Mesendoderm (in vitro differentiated cells): ENCODE results near the gene ARHGEF11.

Experiments used
- DNase-seq: peaks from one replicate; pipeline ENCODE4 v3.0.0; 2013
- H2AK5ac ChIP-seq: 2 replicates; pipeline ENCODE4 v1.6.1; 2013; ENCODE audit warnings: low read length, inconsistent platforms
- H2BK120ac ChIP-seq: 2 replicates; pipeline ENCODE4 v1.6.1; 2013; ENCODE audit warnings: low read depth, mild to moderate bottlenecking, low read length, moderate library complexity, mixed read lengths
- H2BK15ac ChIP-seq: replicated peaks from 2 replicates; pipeline ENCODE4 v1.6.1; 2013; ENCODE audit warnings: low read depth, mild to moderate bottlenecking, moderate library complexity
- H2BK5ac ChIP-seq: 2 replicates; pipeline ENCODE4 v1.6.1; 2013; ENCODE audit warnings: low read length, inconsistent platforms
- H3K18ac ChIP-seq: 2 replicates; pipeline ENCODE4 v1.6.1; 2013; ENCODE audit warnings: mild to moderate bottlenecking, low read length, mixed read lengths
- H3K23ac ChIP-seq: one replicate; pipeline ENCODE4 v1.6.1; 2013; ENCODE audit warnings: low read length
- H3K27ac ChIP-seq: 2 replicates; pipeline ENCODE4 v1.5.1; 2013; ENCODE audit warnings: low read depth, mild to moderate bottlenecking, inconsistent platforms, low read length, moderate library complexity
- H3K27me3 ChIP-seq: 2 replicates; pipeline ENCODE4 v1.6.1; 2013; ENCODE audit warnings: low read length, control low read depth, mild to moderate bottlenecking, inconsistent platforms; ENCODE audit not compliant: insufficient read depth, poor library complexity
- H3K36me3 ChIP-seq: 2 replicates; pipeline ENCODE4 v1.6.1; 2013; ENCODE audit warnings: low read length, inconsistent platforms; ENCODE audit not compliant: control insufficient read depth, insufficient read depth
- H3K4ac ChIP-seq: one replicate; pipeline ENCODE4 v1.6.1; 2013; ENCODE audit warnings: low read depth, mild to moderate bottlenecking, low read length, moderate library complexity
- H3K4me1 ChIP-seq: 2 replicates; pipeline ENCODE4 v1.6.1; 2013; ENCODE audit warnings: low read depth, low read length, inconsistent platforms; ENCODE audit not compliant: control insufficient read depth
- H3K4me2 ChIP-seq: 2 replicates; pipeline ENCODE4 v1.6.1; 2013; ENCODE audit warnings: low read length
- H3K4me3 ChIP-seq: 2 replicates; pipeline ENCODE4 v1.5.1; 2013; ENCODE audit warnings: mild to moderate bottlenecking, low read length
- H3K56ac ChIP-seq: one replicate; pipeline ENCODE4 v1.6.1; 2013; ENCODE audit warnings: low read length
- H3K79me1 ChIP-seq: 2 replicates; pipeline ENCODE4 v1.6.1; 2013; ENCODE audit warnings: low read length, inconsistent platforms
- H3K79me2 ChIP-seq: 2 replicates; pipeline ENCODE4 v1.6.1; 2013; ENCODE audit warnings: mild to moderate bottlenecking, low read length; ENCODE audit not compliant: control insufficient read depth, insufficient read depth
- H3K9ac ChIP-seq: 2 replicates; pipeline ENCODE4 v1.6.1; 2013; ENCODE audit warnings: low read length, inconsistent platforms
- H4K5ac ChIP-seq: one replicate; pipeline ENCODE4 v1.6.1; 2013; ENCODE audit warnings: low read length
- H4K8ac ChIP-seq: one replicate; pipeline ENCODE4 v1.6.1; 2013; ENCODE audit warnings: low read depth, mild to moderate bottlenecking, control low read depth, low read length, moderate library complexity
- WGBS: extraction: QIAGEN DNeasy Blood & Tissue Kit; methylation state at CpG from one replicate; pipeline ENCODE4 v1.1.7; 2013; ENCODE audit warnings: low lambda C conversion rate, missing lambda C conversion rate; ENCODE audit not compliant: insufficient coverage; ENCODE audit errors: extremely low coverage; 5-methylcytosine and 5-hydroxymethylcytosine counted together

The ARHGEF11 gene

GRCh38 chr1:156958247-156958714 is 87.3 kb downstream of the ARHGEF11 start:
- Histone ChIP-seq H3K4me2 (no peak overlapping the region), H3K79me2 (no peaks in the 10 kb centered on the region), H3K27ac (no peak overlapping the region), H3K4ac (no peak overlapping the region), H2AK5ac (no peak overlapping the region), H3K56ac (no peak overlapping the region), H3K4me1 (no peaks in the 10 kb centered on the region), H3K27me3 (no peaks in the 10 kb centered on the region), H2BK120ac (no peak overlapping the region), H3K9ac (no peak overlapping the region), H3K4me3 (no peak overlapping the region), H3K18ac (no peak overlapping the region), H4K5ac (no peak overlapping the region), H3K79me1 (no peaks in the 10 kb centered on the region), H2BK5ac (no peak overlapping the region), H2BK15ac (no peak overlapping the region), H3K23ac (no peak overlapping the region), H3K36me3 (peaks cover 21% of the 10 kb centered on the region), H4K8ac (no peak overlapping the region)
- no peak for DNase-seq
- no CpG with 5 or more reads among the region's 2 CpGs for WGBS

GRCh38 chr1:156957634-156958033 is 87.9 kb downstream of the ARHGEF11 start:
- Histone ChIP-seq H3K56ac (no peak overlapping the region), H3K4me2 (no peak overlapping the region), H3K36me3 (peaks cover 20% of the 10 kb centered on the region), H3K4me3 (no peak overlapping the region), H2BK5ac (no peak overlapping the region), H3K18ac (no peak overlapping the region), H3K79me1 (no peaks in the 10 kb centered on the region), H2BK15ac (no peak overlapping the region), H3K23ac (no peak overlapping the region), H3K4me1 (no peaks in the 10 kb centered on the region), H3K27ac (no peak overlapping the region), H2BK120ac (no peak overlapping the region), H3K27me3 (no peaks in the 10 kb centered on the region), H2AK5ac (no peak overlapping the region), H3K4ac (no peak overlapping the region), H3K79me2 (no peaks in the 10 kb centered on the region), H3K9ac (no peak overlapping the region), H4K8ac (no peak overlapping the region), H4K5ac (no peak overlapping the region)
- no CpG with 5 or more reads among the region's 3 CpGs for WGBS
- no peak for DNase-seq

GRCh38 chr1:156956333-156956732 is 89.2 kb downstream of the ARHGEF11 start:
- Histone ChIP-seq H3K4me3 (no peak overlapping the region), H3K27me3 (no peaks in the 10 kb centered on the region), H2AK5ac (no peak overlapping the region), H3K36me3 (peaks cover 20% of the 10 kb centered on the region), H3K18ac (no peak overlapping the region), H2BK120ac (no peak overlapping the region), H3K56ac (no peak overlapping the region), H3K27ac (no peak overlapping the region), H4K5ac (no peak overlapping the region), H3K4ac (no peak overlapping the region), H3K9ac (no peak overlapping the region), H3K4me2 (no peak overlapping the region), H3K23ac (no peak overlapping the region), H3K79me1 (no peaks in the 10 kb centered on the region), H3K79me2 (no peaks in the 10 kb centered on the region), H2BK5ac (no peak overlapping the region), H3K4me1 (no peaks in the 10 kb centered on the region), H2BK15ac (no peak overlapping the region), H4K8ac (no peak overlapping the region)
- no peak for DNase-seq
- WGBS: no CpG with 5 or more reads among the region's 10 CpGs

- H3K36me3 ChIP-seq: peaks cover 11% of the 10 kb centered on the region
- no peak overlapping the region for H3K4me3 ChIP-seq
- H3K27ac ChIP-seq: no peak overlapping the region
- no peaks in the 10 kb centered on the region for H3K79me2 ChIP-seq
- no peak overlapping the region for H4K8ac ChIP-seq
- no peak overlapping the region for H2AK5ac ChIP-seq
- H4K5ac ChIP-seq: no peak overlapping the region
- no peak overlapping the region for H3K18ac ChIP-seq
- no peak for DNase-seq
- H3K9ac ChIP-seq: no peak overlapping the region
- no peak overlapping the region for H3K4ac ChIP-seq
- H2BK15ac ChIP-seq: no peak overlapping the region
- no peak overlapping the region for H3K56ac ChIP-seq
- no peak overlapping the region for H2BK5ac ChIP-seq
- H3K79me1 ChIP-seq: no peaks in the 10 kb centered on the region
- no peak overlapping the region for H3K23ac ChIP-seq
- peaks cover 6% of the 10 kb centered on the region for H3K4me1 ChIP-seq
- H3K27me3 ChIP-seq: no peaks in the 10 kb centered on the region
- WGBS: no CpG with 5 or more reads among the region's 2 CpGs
- no peak overlapping the region for H2BK120ac ChIP-seq
- no peak overlapping the region for H3K4me2 ChIP-seq
Measured at GRCh38 chr1:156953571-156953970, 92.0 kb downstream of the ARHGEF11 start.

GRCh38 chr1:156951371-156951770 is 94.2 kb downstream of the ARHGEF11 start:
- no peak for DNase-seq
- H3K9ac ChIP-seq: no peak overlapping the region
- H2BK15ac ChIP-seq: no peak overlapping the region
- no CpG with 5 or more reads among the region's 5 CpGs for WGBS
- no peak overlapping the region for H4K5ac ChIP-seq
- no peak overlapping the region for H3K4me3 ChIP-seq
- H3K79me2 ChIP-seq: no peaks in the 10 kb centered on the region
- peaks cover 5% of the 10 kb centered on the region for H3K36me3 ChIP-seq
- no peak overlapping the region for H3K56ac ChIP-seq
- H2BK5ac ChIP-seq: no peak overlapping the region
- no peaks in the 10 kb centered on the region for H3K79me1 ChIP-seq
- no peak overlapping the region for H3K23ac ChIP-seq
- H3K4me1 ChIP-seq: peaks cover 8% of the 10 kb centered on the region
- no peak overlapping the region for H3K27ac ChIP-seq
- H2BK120ac ChIP-seq: no peak overlapping the region
- H2AK5ac ChIP-seq: no peak overlapping the region
- no peak overlapping the region for H3K18ac ChIP-seq
- no peak overlapping the region for H3K4me2 ChIP-seq
- H3K27me3 ChIP-seq: no peaks in the 10 kb centered on the region
- H3K4ac ChIP-seq: no peak overlapping the region
- H4K8ac ChIP-seq: no peak overlapping the region

GRCh38 chr1:156949127-156949526 is 96.4 kb downstream of the ARHGEF11 start:
- Histone ChIP-seq H3K79me2 (no peaks in the 10 kb centered on the region), H3K27me3 (no peaks in the 10 kb centered on the region), H2BK5ac (no peak overlapping the region), H4K8ac (no peak overlapping the region), H3K56ac (no peak overlapping the region), H3K23ac (no peak overlapping the region), H3K9ac (no peak overlapping the region), H2AK5ac (no peak overlapping the region), H3K36me3 (peaks cover 5% of the 10 kb centered on the region), H3K18ac (no peak overlapping the region), H3K4ac (no peak overlapping the region), H3K4me2 (no peak overlapping the region), H3K27ac (no peak overlapping the region), H3K79me1 (no peaks in the 10 kb centered on the region), H3K4me1 (peaks cover 8% of the 10 kb centered on the region), H2BK120ac (no peak overlapping the region), H2BK15ac (no peak overlapping the region), H4K5ac (no peak overlapping the region), H3K4me3 (no peak overlapping the region)
- no CpG with 5 or more reads among the region's 5 CpGs for WGBS
- DNase-seq: peak; percentile 69
